IMR-90 (cell line): ENCODE results near the gene TGFBI. TPM values are rescaled to one million over a fixed set of nuclear protein-coding genes. Genes with fewer than 3 reads are reported as not detected.

ENCODE experiments used
- ATAC-seq: fragments of 200-7000 bp; cut with Tn5 transposase; 2 replicates; pipeline ENCODE4 v1.9.1; 2020; ENCODE audit warnings: low read depth, mild to moderate bottlenecking, moderate library complexity
- BruUV-seq: library from RNA; stranded (reverse); fragments of 400-500 nt; replicated peaks from 2 replicates; lab custom pipeline; 2021; lab: Mats Ljungman, UMichigan
- CTCF ChIA-PET: fragments of 300-600 bp; formaldehyde crosslinking; extraction: SDS; loops from one replicate; lab custom pipeline; 2021; ENCODE audit warnings: antibody characterized with exemption; lab: Yijun Ruan, JAX
- POLR2A ChIA-PET: fragments of 300-600 bp; sonication (Branson Sonifier 250); formaldehyde crosslinking; loops from one replicate; lab custom pipeline; 2022; ENCODE audit warnings: antibody characterized with exemption; ENCODE audit not compliant: unreplicated experiment; lab: Charles Lee
- DNase-seq: peaks from one replicate; pipeline ENCODE4 v3.0.0; 2013
- H2AFZ ChIP-seq: replicated peaks from 2 replicates; pipeline ENCODE3; 2013; ENCODE audit warnings: low read length, mild to moderate bottlenecking; ENCODE audit not compliant: poor library complexity
- H2AK5ac ChIP-seq: 2 replicates; pipeline ENCODE4 v1.6.1; 2013; ENCODE audit warnings: low read depth, low read length, inconsistent platforms
- H2AK9ac ChIP-seq: replicated peaks from 2 replicates; pipeline ENCODE3; 2013; ENCODE audit warnings: mild to moderate bottlenecking, low read depth, low read length, moderate library complexity; ENCODE audit not compliant: poor library complexity
- H2BK120ac ChIP-seq: 2 replicates; pipeline ENCODE4 v1.6.1; 2013; ENCODE audit warnings: low read depth, low read length, inconsistent platforms
- H2BK15ac ChIP-seq: 3 replicates; pipeline ENCODE4 v1.6.1; 2013; ENCODE audit warnings: low read depth, low read length, inconsistent platforms
- H2BK20ac ChIP-seq: 2 replicates; pipeline ENCODE4 v1.6.1; 2013; ENCODE audit warnings: low read depth, mild to moderate bottlenecking, inconsistent platforms, low read length, moderate library complexity
- H2BK5ac ChIP-seq: 2 replicates; pipeline ENCODE4 v1.6.1; 2013; ENCODE audit warnings: mild to moderate bottlenecking, low read depth, low read length, inconsistent platforms; ENCODE audit not compliant: poor library complexity, severe bottlenecking
- H3K14ac ChIP-seq: replicated peaks from 2 replicates; pipeline ENCODE4 v1.6.1; 2013; ENCODE audit warnings: low read depth, low read length, inconsistent platforms
- H3K18ac ChIP-seq: 2 replicates; pipeline ENCODE4 v1.6.1; 2013; ENCODE audit warnings: low read depth, low read length, control low read depth
- H3K23ac ChIP-seq: 2 replicates; pipeline ENCODE4 v1.6.1; 2013; ENCODE audit warnings: low read depth, low read length, inconsistent platforms
- H3K27ac ChIP-seq: 2 replicates; pipeline ENCODE4 v1.5.1; 2013; ENCODE audit warnings: mild to moderate bottlenecking, control low read depth, low read length; ENCODE audit not compliant: insufficient read depth
- H3K27me3 ChIP-seq: 2 replicates; pipeline ENCODE4 v1.6.1; 2013; ENCODE audit warnings: low read length; ENCODE audit not compliant: control insufficient read depth, insufficient read depth
- H3K36me3 ChIP-seq: 2 replicates; pipeline ENCODE4 v1.6.1; 2013; ENCODE audit warnings: low read length, mixed read lengths; ENCODE audit not compliant: control insufficient read depth, insufficient read depth
- H3K4ac ChIP-seq: 2 replicates; pipeline ENCODE4 v1.6.1; 2013; ENCODE audit warnings: low read depth, low read length, inconsistent platforms
- H3K4me1 ChIP-seq: 2 replicates; pipeline ENCODE4 v1.6.1; 2013; ENCODE audit warnings: low read length, mixed read lengths; ENCODE audit not compliant: control insufficient read depth, insufficient read depth
- H3K4me2 ChIP-seq: 2 replicates; pipeline ENCODE4 v1.6.1; 2013; ENCODE audit warnings: low read depth, mild to moderate bottlenecking, control low read depth, low read length, moderate library complexity
- H3K4me3 ChIP-seq: 2 replicates; pipeline ENCODE4 v1.5.1; 2013; ENCODE audit warnings: low read depth, mild to moderate bottlenecking, control low read depth, low read length, moderate library complexity; ENCODE audit not compliant: insufficient read depth
- H3K56ac ChIP-seq: 2 replicates; pipeline ENCODE4 v1.6.1; 2013; ENCODE audit warnings: low read length, inconsistent platforms; ENCODE audit not compliant: insufficient read depth; ENCODE audit errors: extremely low read depth
- H3K79me1 ChIP-seq, 2 experiments: 2 replicates each; pipeline ENCODE4 v1.6.1; 2013; ENCODE audit warnings: low read length in 2 of 2, inconsistent platforms in 1 of 2, low read depth in 1 of 2
- H3K9ac ChIP-seq: 2 replicates; pipeline ENCODE4 v1.6.1; 2013; ENCODE audit warnings: low read depth, low read length, control low read depth
- H3K9me1 ChIP-seq: 2 replicates; pipeline ENCODE4 v1.6.1; 2013; ENCODE audit warnings: low read length, inconsistent platforms; ENCODE audit not compliant: insufficient read depth
- H3K9me3 ChIP-seq: 2 replicates; pipeline ENCODE4 v1.6.1; 2013; ENCODE audit warnings: low read length; ENCODE audit not compliant: control insufficient read depth, insufficient read depth
- H4K20me1 ChIP-seq: 2 replicates; pipeline ENCODE4 v1.6.1; 2013; ENCODE audit warnings: low read length, inconsistent platforms; ENCODE audit not compliant: insufficient read depth
- H4K5ac ChIP-seq: 2 replicates; pipeline ENCODE4 v1.6.1; 2013; ENCODE audit warnings: mild to moderate bottlenecking, low read depth, low read length, control low read depth
- H4K8ac ChIP-seq, 2 experiments: 2 replicates each; pipeline ENCODE4 v1.6.1; 2013; ENCODE audit warnings: low read depth in 2 of 2, low read length in 2 of 2, control low read depth in 1 of 2, inconsistent platforms in 1 of 2
- H4K91ac ChIP-seq: 2 replicates; pipeline ENCODE4 v1.6.1; 2013; ENCODE audit warnings: low read depth, low read length, inconsistent platforms; ENCODE audit not compliant: insufficient read depth
- CTCF ChIP-seq: conservative IDR thresholded peaks from 2 replicates; pipeline ENCODE4 v1.5.1; 2012; ENCODE audit warnings: mild to moderate bottlenecking, low read depth, low read length, improper control_type of control experiment
- MAFK ChIP-seq: IDR thresholded peaks from 2 replicates; pipeline ENCODE4 v1.6.1; 2012; ENCODE audit warnings: low read depth, low read length, improper control_type of control experiment
- NFE2L2 ChIP-seq: fragments of 150-350 bp; IDR thresholded peaks from 2 replicates; pipeline ENCODE4 v1.6.1; 2016; ENCODE audit warnings: low read depth, mild to moderate bottlenecking, low read length
- POLR2A ChIP-seq: IDR thresholded peaks from 2 replicates; pipeline ENCODE4 v1.6.1; 2012; ENCODE audit warnings: mild to moderate bottlenecking, low read depth, low read length
- USF2 ChIP-seq: fragments of 150-350 bp; IDR thresholded peaks from 2 replicates; pipeline ENCODE4 v1.6.1; 2017; ENCODE audit warnings: mild to moderate bottlenecking, antibody characterized with exemption, low read length, low read depth
- WGBS, 2 experiments: methylation state at CpG; one replicate each; pipeline versions ENCODE4 v1.1.5 to v1.1.7; 2013; ENCODE audit warnings: missing lambda C conversion rate in 2 of 2; ENCODE audit not compliant: insufficient read length in 1 of 2; ENCODE audit errors: extremely low coverage in 2 of 2; 5-methylcytosine and 5-hydroxymethylcytosine counted together
- dilution Hi-C: fragments of 300-500 bp; cut with HindIII; formaldehyde crosslinking; loops from one replicate; pipeline ENCODE4 v1.14.3; 2018; ENCODE audit warnings: low sequenced_read_pairs; ENCODE audit not compliant: unreplicated experiment
- in situ Hi-C: fragments of 300-500 bp; cut with MboI; formaldehyde crosslinking; loops from 3 replicates; pipeline ENCODE4 v1.14.3; 2019; ENCODE audit warnings: low sequenced_read_pairs, inconsistent platforms, mixed read lengths
- intact Hi-C: fragments of 100-400 bp; cut with micrococcal nuclease; formaldehyde crosslinking; loops from 2 replicates; pipeline ENCODE4 v1.10.0; 2022
- polyA plus RNA-seq, 3 experiments: library from polyadenylated mRNA; depleted of rRNA; stranded (reverse); fragments of >200 nt; gene quantifications; 2 replicates each; pipeline ENCODE4 v1.2.3, GENCODE V29; 2012; ENCODE audit warnings: low replicate concordance in 1 of 3
- total RNA-seq: library from RNA; depleted of rRNA; stranded (reverse); fragments of >200 nt; gene quantifications from 2 replicates; pipeline ENCODE4 v1.2.3, GENCODE V29; 2012

Gene TGFBI
- total and polyA plus RNA-seq, 2 of the 4 experiments (the other 2 are of a cell fraction) = 618 to 1,551 TPM

GRCh38 chr5:136004436-136004835, 24.4 kb upstream of the TGFBI start (continued):
- TF ChIP-seq USF2 = no peak

GRCh38 chr5:136005476-136005875, 23.3 kb upstream of the TGFBI start:
- Histone ChIP-seq H3K27me3 (no peaks in the 10 kb centered on the region), H2AK9ac (no peak overlapping the region), H2BK120ac (peak overlapping the region; percentile 73), H4K8ac (peak overlapping the region; percentile 51 to 58; a peak in 3 of 4 replicates), H4K5ac (peak overlapping the region; percentile 65), H2BK5ac (peak overlapping the region; percentile 75), H3K4me3 (no peak overlapping the region), H3K56ac (peak overlapping the region; percentile 80), H3K9ac (no peak overlapping the region), H3K4me1 (peaks cover 29% of the 10 kb centered on the region), H3K14ac (peak overlapping the region; percentile 77), H3K4ac (peak overlapping the region; percentile 60), H3K18ac (peak overlapping the region; percentile 76), H4K20me1 (no peaks in the 10 kb centered on the region), H3K9me1 (peaks cover 30% of the 10 kb centered on the region), H2AFZ (peak overlapping the region; percentile 27), H2AK5ac (peak overlapping the region; percentile 90), H3K9me3 (no peaks in the 10 kb centered on the region), H3K79me1 (peaks cover 0 to 23% of the 10 kb centered on the region in 2 experiments; a peak in 1 of 4 replicates), H3K23ac (peak overlapping the region; percentile 25), H4K91ac (peak overlapping the region; percentile 83), H2BK20ac (peak overlapping the region; percentile 47), H3K4me2 (peak overlapping the region; percentile 1; the same call in 1 of the 2 replicates), H3K27ac (peak overlapping the region; percentile 84), H2BK15ac (peak overlapping the region; percentile 63), H3K36me3 (no peaks in the 10 kb centered on the region)
- no CpG with 5 or more reads among the region's 9 CpGs for WGBS, 2 experiments
- ATAC-seq (no peak), DNase-seq (no peak)
- intact Hi-C loops (loop anchor here (1.0 kb wide), 1 partner anchor 9 kb away; no protein-coding TSS in a partner anchor), dilution Hi-C loops (no loop called here), in situ Hi-C loops (no loop called here)
- BruUV-seq = no TSS peak
- ChIA-PET CTCF (no interaction called here), POLR2A (interaction anchor here (0.8 kb wide), 1 partner anchor 23 kb away, joined by 3 read pairs; the partner anchor contains the start of gene TGFBI)
- no peak for TF ChIP-seq NFE2L2
- no peak; the same call in 1 of the 2 replicates for TF ChIP-seq POLR2A
- no peak for TF ChIP-seq MAFK
- TF ChIP-seq CTCF = no peak
